Astrocyte (in vitro differentiated cells and primary cell): ENCODE data around the gene PTGIS. TPM values are rescaled to one million over a fixed set of nuclear protein-coding genes. Genes with fewer than 3 reads are reported as not detected.

Source experiments
- DNase-seq: peaks from one replicate; pipeline ENCODE4 v3.0.0-alpha.2; 2010; ENCODE audit warnings: low read depth
- FAIRE-seq: peaks from 2 replicates; lab custom pipeline; 2011; peaks lifted over from hg19 to GRCh38; lab: Jason Lieb, UNC
- H2AFZ ChIP-seq: 2 replicates; pipeline ENCODE4 v1.6.0; 2012; ENCODE audit warnings: low read depth, low read length, inconsistent platforms
- H3K27ac ChIP-seq: 2 replicates; pipeline ENCODE4 v1.5.1; 2011; ENCODE audit warnings: low read depth, low read length, inconsistent platforms
- H3K27me3 ChIP-seq: 2 replicates; pipeline ENCODE4 v1.6.0; 2011; ENCODE audit warnings: low read length, inconsistent platforms; ENCODE audit not compliant: insufficient read depth
- H3K36me3 ChIP-seq: 2 replicates; pipeline ENCODE4 v1.5.1; 2011; ENCODE audit warnings: low read length, inconsistent platforms; ENCODE audit not compliant: insufficient read depth
- H3K4me1 ChIP-seq: 2 replicates; pipeline ENCODE4 v1.5.1; 2011; ENCODE audit warnings: low read length, inconsistent platforms; ENCODE audit not compliant: insufficient read depth
- H3K4me2 ChIP-seq: 2 replicates; pipeline ENCODE4 v1.6.0; 2012; ENCODE audit warnings: low read length, inconsistent platforms
- H3K4me3 ChIP-seq: 2 replicates; pipeline ENCODE4 v1.5.1; 2011; ENCODE audit warnings: low read depth, mild to moderate bottlenecking, low read length, inconsistent platforms; ENCODE audit not compliant: insufficient read depth
- H3K79me2 ChIP-seq: 2 replicates; pipeline ENCODE4 v1.6.0; 2012; ENCODE audit warnings: mild to moderate bottlenecking, low read length, inconsistent platforms; ENCODE audit not compliant: insufficient read depth
- H3K9ac ChIP-seq: 2 replicates; pipeline ENCODE4 v1.6.0; 2012; ENCODE audit warnings: mild to moderate bottlenecking, low read length, inconsistent platforms
- H3K9me3 ChIP-seq: 2 replicates; pipeline ENCODE4 v1.5.1; 2012; ENCODE audit warnings: low read depth, mild to moderate bottlenecking, low read length, inconsistent platforms; ENCODE audit not compliant: insufficient read depth
- H4K20me1 ChIP-seq: 2 replicates; pipeline ENCODE4 v1.6.0; 2012; ENCODE audit warnings: low read length, inconsistent platforms; ENCODE audit not compliant: insufficient read depth
- H3K27ac Mint-ChIP-seq: one replicate; pipeline ENCODE4 v1.8.0; 2021; ENCODE audit warnings: mild to moderate bottlenecking, mixed read lengths; ENCODE audit not compliant: unreplicated experiment
- H3K27me3 Mint-ChIP-seq: one replicate; pipeline ENCODE4 v1.8.0; 2021; ENCODE audit warnings: low read depth, mixed read lengths; ENCODE audit not compliant: unreplicated experiment
- H3K36me3 Mint-ChIP-seq: one replicate; pipeline ENCODE4 v1.8.0; 2021; ENCODE audit warnings: low read depth, mixed read lengths; ENCODE audit not compliant: unreplicated experiment
- H3K4me1 Mint-ChIP-seq: one replicate; pipeline ENCODE4 v1.8.0; 2021; ENCODE audit warnings: low read depth, mixed read lengths; ENCODE audit not compliant: unreplicated experiment
- H3K4me3 Mint-ChIP-seq: one replicate; pipeline ENCODE4 v1.8.0; 2021; ENCODE audit warnings: mild to moderate bottlenecking, moderate library complexity, mixed read lengths; ENCODE audit not compliant: unreplicated experiment
- H3K9me3 Mint-ChIP-seq: one replicate; pipeline ENCODE4 v1.8.0; 2021; ENCODE audit warnings: mild to moderate bottlenecking, mixed read lengths; ENCODE audit not compliant: unreplicated experiment
- EZH2 ChIP-seq: IDR thresholded peaks from 2 replicates; pipeline ENCODE4 v1.6.1; 2012; ENCODE audit warnings: mild to moderate bottlenecking, low read length, inconsistent platforms; ENCODE audit not compliant: insufficient read depth
- total RNA-seq: library from RNA; stranded (reverse); gene quantifications from 2 replicates; pipeline ENCODE4 v1.2.1, GENCODE V29; 2021
- TF ChIP-seq, protein P1 (sequence below): IDR thresholded peaks from 2 replicates; pipeline ENCODE4 v1.5.1; 2011; ENCODE audit warnings: low read depth, mild to moderate bottlenecking, inconsistent platforms, low read length, moderate library complexity; ENCODE audit not compliant: insufficient read depth

PTGIS gene
- total RNA-seq, 1 donor from 2014 or later = 1.9 TPM

DNA sequence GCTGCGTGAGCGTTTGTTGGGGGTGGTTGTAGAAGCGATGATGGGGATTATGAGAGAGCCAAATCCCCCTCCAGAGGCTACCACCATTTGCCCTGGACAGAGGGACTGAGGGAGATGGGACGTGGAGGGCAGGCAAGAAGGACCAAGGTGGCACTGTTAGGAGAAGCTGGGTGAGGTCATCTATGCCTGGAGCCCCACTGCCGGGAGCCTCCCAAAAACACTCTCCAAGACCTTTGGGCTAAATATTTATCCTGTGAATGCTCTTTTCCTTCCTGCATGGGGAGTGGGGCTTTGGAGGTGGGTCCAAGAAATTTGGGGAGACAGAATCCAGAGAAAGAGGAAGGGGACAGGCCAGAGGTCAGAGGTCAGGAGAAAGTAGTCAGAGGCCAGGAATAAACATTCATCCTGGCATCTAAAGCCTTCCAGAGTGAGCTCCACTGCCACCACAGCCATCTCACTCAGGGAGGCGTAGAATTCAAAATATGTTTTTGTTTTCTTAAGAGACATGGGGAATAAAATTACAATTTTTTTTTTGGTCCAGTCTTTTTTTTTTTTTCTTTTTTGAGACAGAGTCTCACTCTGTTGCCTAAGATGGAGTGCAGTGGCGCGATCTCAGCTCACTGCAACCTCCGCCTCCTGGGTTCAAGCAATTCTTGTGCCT is 17.8 kb upstream of the PTGIS start:
- Histone ChIP-seq H3K27me3 (peaks cover 6% of the 10 kb centered on the region), H3K79me2 (no peaks in the 10 kb centered on the region), H2AFZ (no peak overlapping the region), H3K4me3 (no peak overlapping the region), H3K27ac (no peak overlapping the region), H3K9ac (no peak overlapping the region), H3K4me2 (no peak overlapping the region), H3K4me1 (peaks cover 13% of the 10 kb centered on the region), H3K36me3 (no peaks in the 10 kb centered on the region), H4K20me1 (no peaks in the 10 kb centered on the region), H3K9me3 (peaks cover 8% of the 10 kb centered on the region)
- H3K4me3 Mint-ChIP-seq = no peak overlapping the region
- DNase-seq = no peak
- no peak for FAIRE-seq
- H3K27ac Mint-ChIP-seq = no peak overlapping the region
- H3K36me3 Mint-ChIP-seq = no peaks in the 10 kb centered on the region
- H3K9me3 Mint-ChIP-seq = peaks cover 2% of the 10 kb centered on the region
- TF ChIP-seq EZH2 = no peak
- TF ChIP-seq, protein P1, sequence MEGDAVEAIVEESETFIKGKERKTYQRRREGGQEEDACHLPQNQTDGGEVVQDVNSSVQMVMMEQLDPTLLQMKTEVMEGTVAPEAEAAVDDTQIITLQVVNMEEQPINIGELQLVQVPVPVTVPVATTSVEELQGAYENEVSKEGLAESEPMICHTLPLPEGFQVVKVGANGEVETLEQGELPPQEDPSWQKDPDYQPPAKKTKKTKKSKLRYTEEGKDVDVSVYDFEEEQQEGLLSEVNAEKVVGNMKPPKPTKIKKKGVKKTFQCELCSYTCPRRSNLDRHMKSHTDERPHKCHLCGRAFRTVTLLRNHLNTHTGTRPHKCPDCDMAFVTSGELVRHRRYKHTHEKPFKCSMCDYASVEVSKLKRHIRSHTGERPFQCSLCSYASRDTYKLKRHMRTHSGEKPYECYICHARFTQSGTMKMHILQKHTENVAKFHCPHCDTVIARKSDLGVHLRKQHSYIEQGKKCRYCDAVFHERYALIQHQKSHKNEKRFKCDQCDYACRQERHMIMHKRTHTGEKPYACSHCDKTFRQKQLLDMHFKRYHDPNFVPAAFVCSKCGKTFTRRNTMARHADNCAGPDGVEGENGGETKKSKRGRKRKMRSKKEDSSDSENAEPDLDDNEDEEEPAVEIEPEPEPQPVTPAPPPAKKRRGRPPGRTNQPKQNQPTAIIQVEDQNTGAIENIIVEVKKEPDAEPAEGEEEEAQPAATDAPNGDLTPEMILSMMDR = no peak
- no peaks in the 10 kb centered on the region for H3K4me1 Mint-ChIP-seq
- peaks cover 39% of the 10 kb centered on the region for H3K27me3 Mint-ChIP-seq

- no peak overlapping the region for H3K9ac ChIP-seq
- peaks cover 6% of the 10 kb centered on the region for H3K27me3 ChIP-seq
- H3K36me3 ChIP-seq = no peaks in the 10 kb centered on the region
- no peak overlapping the region for H3K4me3 Mint-ChIP-seq
- TF ChIP-seq EZH2 = no peak
- TF ChIP-seq, protein P1 = no peak
- no peak overlapping the region for H2AFZ ChIP-seq
- no peak overlapping the region for H3K4me3 ChIP-seq
- no peak overlapping the region for H3K27ac Mint-ChIP-seq
- H3K9me3 Mint-ChIP-seq = no peaks in the 10 kb centered on the region
- no peaks in the 10 kb centered on the region for H3K4me1 Mint-ChIP-seq
- no peak for FAIRE-seq
- peaks cover 37% of the 10 kb centered on the region for H3K27me3 Mint-ChIP-seq
- H4K20me1 ChIP-seq = no peaks in the 10 kb centered on the region
- H3K4me2 ChIP-seq = no peak overlapping the region
- no peaks in the 10 kb centered on the region for H3K79me2 ChIP-seq
- no peak overlapping the region for H3K27ac ChIP-seq
- H3K9me3 ChIP-seq = peaks cover 8% of the 10 kb centered on the region
- no peaks in the 10 kb centered on the region for H3K36me3 Mint-ChIP-seq
- no peak for DNase-seq
- peaks cover 22% of the 10 kb centered on the region for H3K4me1 ChIP-seq
These were observed 16.8 kb upstream of the PTGIS start for GRCh38 chr20:49584418-49585382.
